ENCODE data around the gene HIPK4.
A peak's percentile ranks its signal among the peaks of the same experiment; 100 is the strongest.
"Not testable (repeated sequence)": the region's sequence is repeated elsewhere in the genome, so short reads cannot be mapped to it uniquely, and the experiment has no call there.

The HIPK4 gene

DNA sequence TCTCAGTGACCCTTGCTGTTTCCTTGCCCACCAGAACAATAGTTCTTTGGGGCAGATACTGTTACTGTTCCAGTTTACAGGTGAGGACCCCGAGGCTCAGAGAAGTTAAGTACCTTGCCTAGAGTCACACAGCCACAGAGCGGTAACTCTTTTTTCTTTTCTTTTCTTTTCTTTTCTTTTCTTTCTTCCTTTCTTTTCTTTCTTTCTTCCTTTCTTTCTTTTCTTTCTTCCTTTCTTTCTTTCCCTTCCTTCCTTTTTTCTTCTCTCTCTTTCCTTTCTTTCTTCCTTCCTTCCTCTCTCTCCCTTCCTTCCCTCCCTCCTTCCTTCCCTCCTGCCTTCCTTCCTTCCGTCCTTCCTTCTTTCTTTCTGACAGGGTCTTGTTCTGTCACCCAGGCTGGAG, 28.1 kb upstream of the HIPK4 start:
- DNase-seq (ENCODE audit: extremely low read depth in 1 of 2, low read depth in 1 of 2): no peak

DNA sequence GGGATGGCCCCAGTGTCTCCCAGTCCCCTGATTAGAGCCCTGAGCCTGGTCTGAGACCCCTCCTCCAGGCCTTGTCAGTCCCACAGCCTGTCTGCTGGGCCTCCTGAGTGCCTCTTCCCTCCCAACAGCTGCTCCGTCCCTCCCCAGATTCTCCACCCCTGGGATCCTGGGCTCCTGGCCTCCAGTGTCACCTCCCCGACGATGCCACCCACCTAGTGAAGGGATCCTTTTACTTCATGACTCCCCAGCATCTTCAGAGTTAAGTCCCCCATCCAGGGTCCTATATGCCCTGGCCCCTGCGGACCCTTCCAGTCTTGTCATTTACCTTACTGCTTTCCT, 27.6 kb upstream of the HIPK4 start:
- DNase-seq (ENCODE audit: extremely low read depth in 1 of 2, low read depth in 1 of 2): no peak

DNA sequence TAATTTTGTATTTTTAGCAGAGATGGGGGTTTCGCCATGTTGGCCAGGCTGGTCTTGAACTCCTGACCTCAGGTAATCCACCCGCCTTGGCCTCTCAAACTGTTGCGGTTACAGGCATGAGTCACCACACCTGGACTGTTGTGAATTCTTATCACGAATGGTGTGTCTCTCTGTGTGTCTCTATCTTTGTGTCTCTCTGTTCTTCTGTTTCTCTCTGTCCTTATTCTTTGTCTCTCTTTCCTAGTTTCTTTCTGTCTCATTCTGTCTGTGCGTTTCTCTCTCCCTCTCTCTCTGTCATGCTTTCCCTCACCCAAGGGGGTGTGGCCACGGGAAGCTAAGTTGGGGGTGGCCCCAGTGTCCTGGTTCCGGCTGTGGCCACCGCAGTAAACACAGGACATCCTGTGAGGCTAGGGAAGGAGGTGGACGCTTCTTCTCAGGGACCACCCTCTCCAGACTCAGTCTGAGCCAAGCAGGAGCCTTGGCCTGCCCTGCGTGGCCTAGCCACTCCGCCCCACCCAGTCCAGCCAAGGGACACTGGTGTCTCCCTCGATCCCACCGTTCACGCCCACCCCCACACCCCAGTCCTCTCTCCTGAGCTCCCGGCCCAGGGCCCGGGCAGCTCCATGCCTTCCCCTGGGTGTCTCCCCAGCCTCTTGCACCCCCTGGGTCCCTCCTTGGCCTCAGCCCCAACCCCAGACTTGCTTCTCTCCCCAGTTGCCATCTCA, 27.1 kb upstream of the HIPK4 start:
- DNase-seq (ENCODE audit: extremely low read depth in 1 of 2, low read depth in 1 of 2): no peak

DNA sequence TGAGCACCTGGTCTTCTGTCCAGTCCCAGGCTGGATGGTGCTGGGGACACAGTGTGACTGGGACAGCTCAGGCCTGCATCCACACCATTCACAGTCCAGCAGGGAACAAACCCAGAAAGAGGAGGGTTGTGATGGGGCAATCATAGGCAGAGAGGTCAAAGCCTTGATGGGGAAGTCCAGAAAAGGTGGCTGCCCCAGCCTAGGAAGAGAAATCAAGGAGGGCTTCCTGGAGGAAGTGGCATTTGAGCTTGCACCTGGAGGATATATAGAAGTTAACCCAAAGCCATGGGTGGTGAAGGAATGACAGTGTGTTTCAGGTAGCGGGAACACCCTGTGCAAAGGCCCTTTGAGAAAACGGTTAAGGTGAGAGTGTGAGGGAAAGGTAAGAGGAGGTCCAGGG, 25.8 kb upstream of the HIPK4 start:
- DNase-seq (ENCODE audit: extremely low read depth in 1 of 2, low read depth in 1 of 2): no peak

DNA sequence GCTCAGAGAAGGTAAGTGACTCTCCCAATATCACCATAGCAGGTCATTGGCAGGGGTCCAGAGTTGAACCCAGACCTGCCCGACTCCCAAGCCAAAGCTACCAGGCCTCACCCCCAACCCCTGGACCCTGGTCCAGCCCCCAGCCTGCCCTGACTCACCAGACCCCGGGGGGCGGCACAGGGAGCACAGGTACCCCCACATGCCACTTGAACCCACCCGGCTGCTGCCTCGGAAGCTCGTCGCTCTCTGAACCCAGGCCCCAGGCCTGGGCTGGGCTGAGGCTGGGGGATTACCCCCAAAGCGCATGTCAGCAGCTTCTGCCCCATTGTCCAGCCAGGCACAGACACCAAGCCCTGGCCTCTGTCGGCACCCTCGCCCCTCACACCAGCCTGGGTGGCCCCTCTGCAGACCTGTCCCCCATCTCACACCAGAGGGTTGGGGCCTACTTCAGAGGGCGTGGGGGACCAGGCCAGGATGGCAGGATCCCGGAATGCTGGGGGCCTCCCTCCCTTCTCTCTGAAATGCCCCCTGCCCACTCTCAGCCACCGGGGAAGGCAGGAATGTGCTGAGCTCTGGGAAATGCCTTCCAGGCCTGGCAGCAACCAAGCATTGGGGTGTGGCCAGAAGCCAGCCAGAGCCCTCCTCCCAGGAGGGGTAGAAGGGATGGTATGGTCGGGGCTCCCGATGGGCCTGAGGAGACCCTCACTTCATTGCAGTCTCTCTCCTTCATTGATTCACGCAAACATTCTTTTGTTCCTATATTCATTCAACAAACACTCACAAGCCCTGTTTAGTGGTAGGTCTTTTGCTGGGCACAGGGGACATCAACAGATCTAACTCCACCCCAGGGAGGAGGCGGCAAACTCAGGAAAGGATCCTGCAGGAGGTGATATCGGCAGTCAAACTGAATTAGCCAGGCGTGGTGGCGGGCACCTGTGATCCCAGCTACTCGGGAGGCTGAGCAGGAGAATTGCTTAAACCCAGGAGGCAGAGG, 24.9 kb upstream of the HIPK4 start:
- DNase-seq (ENCODE audit: extremely low read depth in 1 of 2, low read depth in 1 of 2): no peak

DNA sequence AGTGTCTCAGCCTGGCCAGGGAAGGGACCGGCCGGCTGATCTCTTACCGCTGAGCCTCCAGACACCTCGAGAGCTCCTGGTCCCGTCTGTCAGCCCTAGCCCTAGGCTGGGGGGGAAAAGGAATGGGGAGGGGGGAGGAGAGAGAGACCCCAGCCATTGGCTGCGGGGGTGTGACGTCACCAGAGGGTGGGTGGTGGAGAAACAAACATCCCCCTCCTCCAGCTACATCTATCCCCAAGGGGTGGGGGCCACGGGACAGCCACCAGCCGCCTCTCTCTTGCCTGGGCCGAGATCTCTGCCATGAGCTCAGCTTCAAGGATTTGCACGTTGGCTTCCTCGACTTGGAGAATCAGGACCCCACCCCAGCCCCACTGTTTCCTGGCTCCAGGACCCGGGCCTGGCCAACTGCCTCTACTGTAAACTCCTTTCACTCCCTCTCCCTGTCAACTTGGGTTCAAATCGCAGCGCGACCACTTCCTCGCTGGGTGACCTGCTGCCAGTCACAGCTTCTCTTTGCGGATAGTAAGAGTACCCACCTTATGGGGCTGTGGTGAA, 23.4 kb upstream of the HIPK4 start, which contains the start of gene PRX:
PRX (minus strand) TSS at position 88 of the 555 bp plus-strand sequence. CDS start 5,446 bp downstream, outside the sequence.
- no peak for DNase-seq (ENCODE audit: extremely low read depth in 1 of 2, low read depth in 1 of 2)

DNA sequence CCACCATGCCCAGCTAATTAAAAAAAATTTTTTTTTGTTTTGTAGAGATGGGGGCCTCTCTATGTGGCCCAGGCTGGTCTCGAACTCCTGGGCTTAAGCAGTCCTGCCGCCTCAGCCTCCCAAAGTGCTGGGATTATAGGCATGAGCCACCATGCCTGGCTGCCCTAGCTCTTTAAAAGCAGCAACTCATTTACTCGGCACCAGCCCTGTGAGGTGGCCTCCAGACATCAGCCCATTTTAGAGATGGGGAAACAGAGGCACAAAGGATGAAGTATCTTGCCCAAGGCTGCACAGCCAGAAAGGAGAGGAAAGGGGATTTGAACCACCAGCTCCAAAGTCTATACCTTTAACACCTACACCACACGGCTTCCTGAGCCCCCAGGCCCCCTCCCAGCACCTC, 22.9 kb upstream of the HIPK4 start:
- no peak for DNase-seq (ENCODE audit: extremely low read depth in 1 of 2, low read depth in 1 of 2)

DNA sequence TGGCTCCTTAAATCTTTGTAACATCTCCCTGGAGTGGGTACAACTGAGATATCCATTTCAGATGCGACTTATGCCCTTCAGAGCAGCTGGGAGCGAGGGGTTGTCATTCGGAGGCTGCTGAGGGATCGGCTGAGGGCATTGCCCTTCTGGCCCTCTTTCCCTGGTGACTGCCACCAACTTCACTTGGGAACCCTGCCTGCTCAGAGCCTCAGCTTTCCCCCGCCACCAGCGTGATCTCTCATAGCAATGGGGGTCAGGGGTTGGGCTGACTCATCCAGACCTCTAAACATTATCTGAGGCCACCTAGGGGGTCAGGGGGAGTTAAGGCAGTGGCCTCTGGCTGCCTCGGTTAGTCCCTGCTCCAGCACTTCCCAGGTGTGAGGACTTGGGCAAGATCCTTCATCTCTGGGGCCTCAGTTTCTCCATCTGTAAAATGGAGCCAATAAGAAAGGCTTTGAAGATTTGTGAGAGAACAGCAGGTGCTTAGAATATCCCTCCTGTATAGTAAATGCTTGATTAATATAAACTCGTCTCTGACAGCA, 22.0 kb upstream of the HIPK4 start:
- no peak for DNase-seq (ENCODE audit: extremely low read depth in 1 of 2, low read depth in 1 of 2)

DNA sequence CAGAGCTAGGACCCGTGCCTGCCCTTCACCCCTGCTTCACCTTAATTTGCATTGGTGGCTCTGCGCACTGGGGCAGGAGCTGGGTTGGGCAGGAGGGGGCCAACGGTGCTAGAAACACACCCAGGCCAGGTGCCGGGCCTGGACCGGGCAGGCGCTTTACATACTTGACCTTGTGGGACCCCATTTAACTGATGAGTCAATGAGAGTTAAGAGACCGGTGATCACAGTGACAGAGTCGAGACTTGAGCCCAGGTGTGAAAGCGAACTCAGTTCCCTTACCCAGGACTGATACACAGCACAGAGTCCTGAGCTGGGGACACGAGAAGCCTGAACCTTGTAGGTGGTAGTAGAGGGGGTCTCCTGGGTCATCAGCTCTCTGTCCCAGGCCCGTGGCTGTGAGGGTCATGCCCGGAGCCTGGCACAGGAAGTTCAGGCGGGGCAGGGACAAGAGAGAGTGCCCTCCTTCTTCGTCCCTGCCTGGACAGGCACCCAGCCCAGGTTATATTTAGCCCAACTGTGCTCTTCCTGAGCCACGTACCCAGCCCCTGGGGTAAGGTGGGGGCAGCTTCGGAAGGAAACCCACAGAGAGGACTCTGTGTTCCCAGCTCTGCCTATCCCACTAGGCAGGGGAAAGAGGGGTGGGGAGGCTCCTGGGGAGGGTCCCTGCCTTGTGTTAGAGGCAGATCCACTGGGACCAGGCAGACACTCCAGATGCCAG, 21.3 kb upstream of the HIPK4 start:
- DNase-seq (ENCODE audit: extremely low read depth in 1 of 2, low read depth in 1 of 2): no peak

DNA sequence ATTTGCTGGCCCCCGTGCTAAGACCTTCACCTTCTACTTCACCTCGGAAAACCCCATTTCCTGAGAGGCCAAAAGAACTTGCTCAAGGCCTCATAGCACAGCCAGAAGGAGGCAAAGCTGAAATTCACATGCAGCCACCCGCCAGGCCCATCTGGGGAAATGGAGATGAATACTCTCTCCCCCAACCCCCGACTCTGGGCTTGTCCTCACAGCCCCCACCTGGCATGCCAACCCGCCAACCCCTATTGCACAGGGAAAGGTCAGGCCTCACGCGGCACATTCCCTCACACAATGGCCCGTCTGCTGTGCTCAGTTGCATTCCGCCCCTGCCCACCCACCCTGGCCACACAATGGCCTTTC, 20.0 kb upstream of the HIPK4 start:
- DNase-seq (ENCODE audit: extremely low read depth in 1 of 2, low read depth in 1 of 2): no peak

DNA sequence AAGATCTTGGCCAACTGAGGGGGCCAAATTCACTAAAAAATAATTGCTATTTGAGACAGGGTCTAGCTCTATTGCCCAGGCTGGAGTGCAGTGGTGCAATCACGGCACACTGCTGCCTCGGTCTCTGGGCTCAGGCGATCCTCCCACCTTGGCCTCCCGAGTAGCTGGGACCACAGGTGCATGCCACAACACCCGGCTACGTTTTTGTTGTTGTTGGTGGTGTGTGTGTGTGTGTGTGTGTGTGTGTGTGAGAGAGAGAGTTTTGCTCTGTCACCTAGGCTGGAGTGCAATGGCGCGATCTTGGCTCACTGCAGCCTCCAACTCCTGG, 18.6 kb upstream of the HIPK4 start:
- DNase-seq (ENCODE audit: extremely low read depth in 1 of 2, low read depth in 1 of 2): not testable (repeated sequence)

DNA sequence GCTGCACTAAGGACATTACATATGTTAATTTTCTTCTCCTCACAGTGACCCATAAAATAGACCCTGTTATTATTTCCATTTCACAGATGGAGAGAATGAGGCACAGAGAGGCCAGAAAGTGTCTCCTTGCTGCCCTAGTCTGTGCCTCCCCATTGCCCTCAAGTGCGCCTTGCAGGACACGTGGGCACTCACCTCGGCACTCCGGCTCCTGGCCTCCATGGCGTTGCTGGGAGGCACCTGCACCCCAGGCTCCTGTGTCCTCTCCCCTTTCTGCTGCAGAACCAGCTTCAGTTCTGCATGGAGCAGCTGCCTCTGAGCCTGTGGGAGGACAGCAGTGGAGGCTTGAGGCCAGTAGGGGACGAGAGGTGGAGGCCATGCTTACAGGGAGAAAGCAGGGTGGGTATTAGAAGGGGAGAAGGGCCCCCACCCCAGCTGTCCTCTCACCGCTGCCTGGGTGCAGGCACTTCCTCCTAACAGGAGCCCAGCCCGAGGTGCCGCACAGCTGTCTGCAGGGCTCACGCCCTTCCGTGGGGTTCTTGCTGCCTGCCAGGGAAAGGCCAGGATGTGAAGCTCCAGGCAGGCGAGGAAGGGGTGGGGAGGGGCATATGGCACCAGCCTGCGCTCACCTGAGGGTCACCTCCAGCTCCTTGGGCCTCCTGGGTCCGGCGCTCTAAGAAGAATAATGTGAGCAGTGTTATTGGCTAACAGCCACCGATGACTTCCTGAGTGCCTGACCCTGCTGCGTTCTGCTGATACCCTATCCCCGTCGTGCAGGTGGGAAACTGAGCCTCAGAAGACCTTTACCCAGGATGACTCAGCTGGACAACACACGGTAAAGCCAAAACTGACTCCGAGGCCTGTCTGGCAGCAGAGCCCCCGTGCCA, 18.0 kb upstream of the HIPK4 start:
- no peak for DNase-seq (ENCODE audit: extremely low read depth in 1 of 2, low read depth in 1 of 2)

DNA sequence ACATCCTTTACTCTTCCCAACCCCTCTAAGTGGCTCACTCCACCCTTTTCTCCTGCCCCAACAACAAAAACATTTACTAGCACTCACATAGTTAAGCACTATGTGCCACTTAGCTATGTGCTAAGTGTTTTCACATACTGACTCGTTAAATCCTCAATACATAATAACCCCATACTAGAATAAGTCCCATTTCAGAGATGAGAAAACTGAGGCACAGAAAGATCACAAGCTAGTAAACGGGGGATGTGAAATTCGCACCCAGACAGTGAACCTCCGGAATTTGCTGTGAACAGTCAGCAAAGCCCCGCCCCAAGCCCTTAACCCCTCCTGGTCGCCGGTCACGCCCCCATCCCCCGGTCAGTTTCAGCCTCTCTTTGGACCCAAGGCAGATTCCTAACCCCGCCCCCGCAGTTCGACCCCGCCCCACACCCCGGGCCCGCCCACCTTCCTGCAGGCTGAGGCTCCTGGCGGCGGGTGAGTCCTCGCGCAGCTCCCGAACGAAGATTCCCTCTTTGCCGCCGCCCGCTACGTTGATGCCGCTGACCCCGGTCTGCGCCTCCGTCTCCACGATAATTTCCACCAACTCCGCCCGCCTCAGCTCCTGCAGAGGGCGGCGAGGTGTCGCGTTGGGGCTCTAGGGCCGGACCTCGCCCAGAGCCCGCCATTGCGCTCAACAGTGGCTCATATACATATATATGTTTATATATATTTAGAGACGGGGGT, 13.4 kb upstream of the HIPK4 start:
- peak; percentile 40 to 69 for DNase-seq (ENCODE audit: extremely low read depth in 1 of 2, low read depth in 1 of 2)

DNA sequence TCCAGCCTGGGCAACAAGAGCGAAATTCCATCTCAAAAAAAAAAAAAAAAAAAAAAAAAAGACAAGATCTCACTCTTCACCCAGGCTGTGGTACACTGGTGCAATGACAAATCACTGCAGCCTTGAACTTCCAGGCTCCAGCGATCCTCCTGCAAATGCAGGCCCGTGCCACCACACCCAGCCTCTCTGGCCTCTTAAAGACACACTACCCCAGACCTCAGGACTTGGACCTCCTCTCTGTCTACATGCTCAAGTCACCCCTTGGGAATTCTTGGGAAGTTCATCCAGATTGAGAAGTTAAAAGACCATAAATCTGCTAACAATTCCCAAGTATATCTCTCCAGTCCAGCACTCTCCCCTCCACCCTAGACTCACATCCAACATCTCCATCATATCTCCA, 10.6 kb upstream of the HIPK4 start:
- DNase-seq (ENCODE audit: extremely low read depth in 1 of 2, low read depth in 1 of 2): no peak

DNA sequence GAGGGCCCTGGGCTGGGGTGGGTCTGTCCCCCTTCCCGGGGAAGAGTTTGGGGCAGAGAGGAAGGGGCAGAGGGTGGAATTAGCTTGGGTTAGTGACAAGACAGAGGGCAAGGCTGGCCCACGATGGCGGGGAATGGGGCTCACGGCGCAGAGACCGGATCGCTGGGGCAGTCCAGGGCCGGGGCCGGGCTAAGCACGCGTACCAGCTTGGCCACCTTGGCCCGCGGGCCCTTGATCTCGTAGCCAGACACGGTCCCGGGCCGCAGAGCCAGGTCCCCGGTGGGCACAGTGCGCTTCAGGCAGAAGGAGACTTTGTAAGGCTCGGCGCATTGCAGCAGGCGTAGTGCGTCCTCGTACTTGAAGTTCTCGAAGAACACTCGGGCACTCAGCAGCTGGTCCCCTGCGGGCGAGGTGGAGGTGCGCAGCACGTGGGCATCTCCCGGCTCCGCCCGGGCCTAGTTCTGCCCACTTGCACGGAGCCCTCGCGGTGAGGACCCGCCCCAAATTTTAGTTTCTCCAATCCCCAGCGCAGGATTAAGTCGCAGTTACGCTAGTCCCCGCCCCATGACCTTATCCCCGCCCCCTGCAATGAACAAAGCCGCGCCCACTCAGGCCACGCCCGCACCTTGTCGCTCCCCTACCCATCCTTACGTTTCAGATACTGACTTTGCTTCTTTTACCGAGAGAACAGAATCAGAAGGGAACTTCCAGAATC, 8.6 kb upstream of the HIPK4 start:
- DNase-seq (ENCODE audit: extremely low read depth in 1 of 2, low read depth in 1 of 2): peak; percentile 4 to 33

DNA sequence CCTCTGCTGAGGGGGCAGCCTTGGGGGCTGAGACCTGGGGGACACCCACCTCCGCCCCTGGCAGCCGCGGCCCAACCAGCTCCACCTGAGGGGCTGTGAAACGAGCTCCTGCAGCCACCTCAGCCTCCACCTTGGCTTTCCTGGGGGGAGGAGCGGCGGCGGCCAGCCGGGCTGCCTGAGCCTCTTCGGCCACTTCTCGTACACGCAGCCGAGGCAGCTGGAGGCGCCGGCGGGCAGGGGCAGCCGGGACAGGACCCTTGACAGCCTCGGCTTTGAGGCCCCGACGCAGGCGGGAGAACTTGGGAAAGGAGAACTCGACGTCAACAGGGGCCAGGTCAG, 7.6 kb upstream of the HIPK4 start:
- no peak for DNase-seq (ENCODE audit: extremely low read depth in 1 of 2, low read depth in 1 of 2)

DNA sequence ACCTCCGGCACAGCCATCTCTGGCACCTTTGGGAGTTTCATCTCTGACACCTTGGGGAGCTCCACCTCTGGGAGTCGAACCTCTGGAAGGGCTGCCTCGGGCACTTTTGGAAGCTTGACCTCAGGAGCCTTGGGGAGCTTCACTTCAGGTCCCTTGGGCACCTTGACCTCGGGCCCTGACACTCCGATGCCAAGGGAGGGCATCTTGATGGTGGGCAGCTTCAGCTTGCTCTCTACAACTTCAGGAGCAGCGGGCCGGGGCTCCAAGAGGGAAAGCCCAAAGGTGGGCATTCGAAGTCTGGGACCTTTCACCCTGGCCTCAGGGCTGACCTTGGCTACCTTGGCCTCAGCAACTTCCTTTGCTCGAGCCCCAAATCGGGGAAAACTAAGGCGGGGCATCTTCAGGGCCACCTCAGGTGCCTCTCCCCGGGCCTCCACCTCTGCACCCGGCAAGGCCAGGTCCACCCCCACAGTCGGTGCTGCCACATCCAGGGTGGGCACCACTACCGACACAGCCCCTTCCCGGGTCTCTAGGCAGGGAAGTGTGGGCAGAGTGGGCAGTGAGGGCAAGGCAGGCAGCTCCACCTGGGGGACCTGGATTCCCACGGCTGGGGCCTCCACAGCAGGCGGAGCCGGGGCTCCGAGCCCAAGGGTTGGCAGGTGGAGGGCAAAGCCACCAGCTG, 7.0 kb upstream of the HIPK4 start:
- DNase-seq (ENCODE audit: extremely low read depth in 1 of 2, low read depth in 1 of 2): no peak

DNA sequence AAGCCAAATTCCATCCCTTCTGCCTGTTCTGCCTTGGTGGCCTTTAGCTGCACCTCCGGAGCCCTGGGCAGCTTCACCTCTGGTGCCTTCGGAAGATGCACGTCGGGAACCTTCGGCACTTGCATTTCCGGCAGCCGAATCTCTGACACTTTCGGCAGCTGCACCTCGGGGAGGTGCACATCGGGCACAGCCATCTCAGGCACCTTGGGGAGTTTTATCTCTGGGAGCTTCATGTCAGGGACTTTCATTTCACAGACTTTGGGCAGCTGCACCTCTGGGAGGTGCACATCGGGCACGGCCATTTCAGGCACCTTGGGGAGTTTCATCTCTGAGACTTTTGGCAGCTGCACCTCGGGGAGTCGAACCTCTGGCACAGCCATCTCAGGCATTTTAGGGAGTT, 6.0 kb upstream of the HIPK4 start:
- no peak for DNase-seq (ENCODE audit: extremely low read depth in 1 of 2, low read depth in 1 of 2)
